SK-N-SH (cell line): Measurements from ENCODE around the gene NIT1. TPM values are rescaled to one million over a fixed set of nuclear protein-coding genes. Genes with fewer than 3 reads are reported as not detected.

Experiments used
- CTCF ChIA-PET: fragments of 300-600, 350-600 bp; formaldehyde crosslinking; extraction: SDS; loops from one replicate; lab custom pipeline; 2021; lab: Yijun Ruan, JAX
- POLR2A ChIA-PET: fragments of 350-600 bp; sonication (Branson Sonifier 250); formaldehyde crosslinking; extraction: SDS; loops from one replicate; lab custom pipeline; 2020; ENCODE audit warnings: antibody characterized with exemption, inconsistent platforms; lab: Yijun Ruan, JAX
- DNase-seq: peaks from one replicate; pipeline ENCODE4 v3.0.0; 2012
- H2AFZ ChIP-seq: fragments of 200-600 bp; sonication (generic); 2 replicates; pipeline ENCODE4 v1.8.1; 2016; ENCODE audit warnings: antibody characterized with exemption, mild to moderate bottlenecking, low read depth
- H3F3A ChIP-seq: fragments of 200-600 bp; sonication (generic); replicated peaks from 2 replicates; pipeline ENCODE3; 2016; ENCODE audit warnings: antibody characterized with exemption, mild to moderate bottlenecking; ENCODE audit not compliant: insufficient read depth
- H3K27ac ChIP-seq, 2 experiments: fragments of 200-500 bp in 1 of 2; fragments of 200-600 bp in 1 of 2; sonication (Bioruptor generic) in 1 of 2; sonication (generic), shearing (Covaris generic) in 1 of 2; 2 replicates each; pipeline versions ENCODE4 v1.5.1 to v1.6.1; 2014 to 2016; ENCODE audit warnings: low read depth in 2 of 2, inconsistent platforms in 1 of 2, low read length in 1 of 2, mild to moderate bottlenecking in 1 of 2, mixed read lengths in 1 of 2
- H3K27me3 ChIP-seq: fragments of 200-600 bp; sonication (generic), shearing (Covaris generic); 2 replicates; pipeline ENCODE4 v1.6.1; 2016; ENCODE audit warnings: mixed run types; ENCODE audit not compliant: insufficient read depth
- H3K36me3 ChIP-seq, 2 experiments: fragments of 200-500 bp in 1 of 2; fragments of 200-600 bp in 1 of 2; sonication (Bioruptor generic) in 1 of 2; sonication (generic) in 1 of 2; replicated peaks in 1 of 2; 2 replicates each; pipeline versions ENCODE3 to v1.5.1; 2014 to 2016; ENCODE audit warnings: low read length in 1 of 2, mild to moderate bottlenecking in 1 of 2; ENCODE audit not compliant: insufficient read depth in 2 of 2, control insufficient read depth in 1 of 2
- H3K4me1 ChIP-seq, 2 experiments: fragments of 200-500 bp in 1 of 2; fragments of 200-600 bp in 1 of 2; sonication (Bioruptor generic) in 1 of 2; sonication (generic), shearing (Covaris generic) in 1 of 2; 2 replicates each; pipeline versions ENCODE4 v1.5.1 to v1.6.1; 2014 to 2016; ENCODE audit warnings: low read depth in 1 of 2, low read length in 1 of 2, mixed run types in 1 of 2; ENCODE audit not compliant: insufficient read depth in 2 of 2, control insufficient read depth in 1 of 2
- H3K4me2 ChIP-seq: fragments of 200-600 bp; sonication (generic), shearing (Covaris generic); 2 replicates; pipeline ENCODE4 v1.6.1; 2017; ENCODE audit warnings: mixed run types
- H3K4me3 ChIP-seq, 2 experiments: fragments of 200-500 bp in 1 of 2; fragments of 200-600 bp in 1 of 2; sonication (Bioruptor generic) in 1 of 2; sonication (generic), shearing (Covaris generic) in 1 of 2; 2 replicates each; pipeline versions ENCODE4 v1.5.1 to v1.8.1; 2014 to 2016; ENCODE audit warnings: low read depth in 2 of 2, inconsistent platforms in 1 of 2, low read length in 1 of 2, mild to moderate bottlenecking in 1 of 2, mixed read lengths in 1 of 2, moderate library complexity in 1 of 2
- H3K79me2 ChIP-seq: fragments of 200-600 bp; sonication (generic); 2 replicates; pipeline ENCODE4 v1.8.1; 2017; ENCODE audit warnings: mild to moderate bottlenecking; ENCODE audit not compliant: insufficient read depth
- H3K9ac ChIP-seq: fragments of 200-600 bp; sonication (generic); 2 replicates; pipeline ENCODE4 v1.6.1; 2017; ENCODE audit warnings: mixed run types
- H3K9me2 ChIP-seq: fragments of 200-600 bp; sonication (generic); 2 replicates; pipeline ENCODE4 v1.6.1; 2017; ENCODE audit warnings: mixed run types
- H3K9me3 ChIP-seq: fragments of 200-600 bp; sonication (generic); 2 replicates; pipeline ENCODE4 v1.6.1; 2017; ENCODE audit warnings: mixed run types, mild to moderate bottlenecking, moderate library complexity
- H4K20me1 ChIP-seq: fragments of 200-600 bp; sonication (generic); 2 replicates; pipeline ENCODE4 v1.6.1; 2017; ENCODE audit warnings: mild to moderate bottlenecking, mixed run types; ENCODE audit not compliant: insufficient read depth
- CHD2 ChIP-seq: fragments of 150-350 bp; IDR thresholded peaks from 2 replicates; pipeline ENCODE4 v1.6.1; 2018; ENCODE audit warnings: low read length; ENCODE audit not compliant: partially characterized antibody
- ELF1 ChIP-seq: IDR thresholded peaks from 2 replicates; pipeline ENCODE4 v1.4.0; 2012
- EZH2phosphoT487 ChIP-seq: fragments of 200-600 bp; sonication (generic); IDR thresholded peaks from 2 replicates; pipeline ENCODE4 v1.6.1; 2017; ENCODE audit warnings: low read depth, mixed run types, mild to moderate bottlenecking, antibody characterized with exemption, moderate library complexity, borderline replicate concordance
- FOXJ3 ChIP-seq: sonication (generic); formaldehyde crosslinking; IDR thresholded peaks from 2 replicates; pipeline ENCODE4 v1.5.1; 2020; ENCODE audit warnings: mild to moderate bottlenecking, missing genetic modification reagents
- GABPA ChIP-seq: IDR thresholded peaks from 2 replicates; pipeline ENCODE4 v1.4.0; 2012; ENCODE audit warnings: low read depth, mild to moderate bottlenecking
- JUND ChIP-seq: IDR thresholded peaks from 2 replicates; pipeline ENCODE4 v1.4.0; 2012
- MEF2A ChIP-seq: IDR thresholded peaks from 2 replicates; pipeline ENCODE4 v1.4.0; 2012; ENCODE audit warnings: low read depth, borderline replicate concordance
- MXI1 ChIP-seq: IDR thresholded peaks from 2 replicates; pipeline ENCODE4 v1.6.1; 2012; ENCODE audit warnings: mild to moderate bottlenecking, low read depth, low read length, improper control_type of control experiment
- NFIC ChIP-seq: IDR thresholded peaks from 2 replicates; pipeline ENCODE4 v1.4.0; 2012; ENCODE audit warnings: borderline replicate concordance
- NRF1 ChIP-seq: IDR thresholded peaks from 2 replicates; pipeline ENCODE4 v1.6.1; 2012; ENCODE audit warnings: low read depth, mild to moderate bottlenecking, low read length
- POLR2AphosphoS5 ChIP-seq: IDR thresholded peaks from 2 replicates; pipeline ENCODE4 v1.6.1; 2012; ENCODE audit warnings: low read depth, low read length
- RAD21 ChIP-seq: IDR thresholded peaks from 2 replicates; pipeline ENCODE4 v1.6.1; 2012; ENCODE audit warnings: mild to moderate bottlenecking, low read length
- RFX5 ChIP-seq: IDR thresholded peaks from 2 replicates; pipeline ENCODE4 v1.6.1; 2012; ENCODE audit warnings: mild to moderate bottlenecking, improper control_type of control experiment, low read length
- SIN3A ChIP-seq: IDR thresholded peaks from 2 replicates; pipeline ENCODE4 v1.6.1; 2012; ENCODE audit warnings: low read depth, mild to moderate bottlenecking, low read length, moderate library complexity, borderline replicate concordance
- WGBS: methylation state at CpG from one replicate; pipeline ENCODE4 v1.1.6; 2017; ENCODE audit warnings: low lambda C conversion rate; 5-methylcytosine and 5-hydroxymethylcytosine counted together
- polyA plus RNA-seq, 3 experiments: library from polyadenylated mRNA; depleted of rRNA; stranded (reverse); fragments of >200 nt; gene quantifications; 2 replicates each; pipeline ENCODE4 v1.2.3, GENCODE V29; 2012

Gene NIT1
- polyA plus RNA-seq, 1 of the 3 experiments (the other 2 are of a cell fraction), result 38.7 TPM

DNA sequence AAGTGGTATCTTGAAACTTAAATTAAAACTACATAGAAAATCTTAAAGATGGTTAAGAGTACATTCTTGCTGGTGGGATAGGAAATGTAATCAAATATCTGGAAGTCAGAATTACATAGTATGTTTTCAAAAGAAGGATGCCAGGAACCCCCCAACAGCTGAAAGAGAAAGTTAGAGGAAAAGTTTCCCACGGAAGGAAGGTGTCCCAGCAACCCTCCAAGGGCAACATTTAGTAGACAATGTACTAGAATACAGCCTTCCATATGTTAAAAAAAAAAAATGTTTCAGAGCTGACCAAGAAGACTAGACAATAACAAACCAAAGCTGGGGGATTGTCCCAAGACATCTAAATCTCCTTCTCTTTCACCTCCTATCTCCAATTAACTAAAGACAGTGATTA is 12.4 kb downstream of the NIT1 start:
- Histone ChIP-seq H3K4me3 (no peak overlapping the region), H2AFZ (no peak overlapping the region), H3K27me3 (no peaks in the 10 kb centered on the region), H3K4me1 (peaks cover 5 to 13% of the 10 kb centered on the region in 2 experiments; a peak in 3 of 4 replicates), H3K36me3 (peaks cover 33 to 43% of the 10 kb centered on the region in 2 experiments), H3F3A (peaks cover 10% of the 10 kb centered on the region), H3K79me2 (peaks cover 87% of the 10 kb centered on the region), H3K9ac (no peak overlapping the region), H3K27ac (no peak overlapping the region), H4K20me1 (peaks cover 7% of the 10 kb centered on the region; the same call in 1 of the 2 replicates), H3K4me2 (peak overlapping the region; percentile 73), H3K9me3 (no peaks in the 10 kb centered on the region), H3K9me2 (no peaks in the 10 kb centered on the region)
- ChIA-PET CTCF (interaction anchor here (1.0 to 3.0 kb wide), 3 partner anchors 11 to 62 kb away, joined by 3 to 9 read pairs (median 3); partner anchors contain the start of gene PPOX), POLR2A (interaction anchor here (0.7 kb wide), 1 partner anchor 8 kb away, joined by 3 read pairs; no protein-coding TSS in a partner anchor)
- WGBS, result 83% methylated on average over 1 of the region's 1 CpG
- TF ChIP-seq GABPA (no peak), POLR2AphosphoS5 (no peak), ELF1 (no peak), SIN3A (no peak), MEF2A (no peak), JUND (no peak), CHD2 (no peak), FOXJ3 (CRISPR knock-in tag) (no peak), MXI1 (no peak), NFIC (no peak), RAD21 (no peak), RFX5 (no peak), NRF1 (no peak)
- DNase-seq, result no peak

DNA sequence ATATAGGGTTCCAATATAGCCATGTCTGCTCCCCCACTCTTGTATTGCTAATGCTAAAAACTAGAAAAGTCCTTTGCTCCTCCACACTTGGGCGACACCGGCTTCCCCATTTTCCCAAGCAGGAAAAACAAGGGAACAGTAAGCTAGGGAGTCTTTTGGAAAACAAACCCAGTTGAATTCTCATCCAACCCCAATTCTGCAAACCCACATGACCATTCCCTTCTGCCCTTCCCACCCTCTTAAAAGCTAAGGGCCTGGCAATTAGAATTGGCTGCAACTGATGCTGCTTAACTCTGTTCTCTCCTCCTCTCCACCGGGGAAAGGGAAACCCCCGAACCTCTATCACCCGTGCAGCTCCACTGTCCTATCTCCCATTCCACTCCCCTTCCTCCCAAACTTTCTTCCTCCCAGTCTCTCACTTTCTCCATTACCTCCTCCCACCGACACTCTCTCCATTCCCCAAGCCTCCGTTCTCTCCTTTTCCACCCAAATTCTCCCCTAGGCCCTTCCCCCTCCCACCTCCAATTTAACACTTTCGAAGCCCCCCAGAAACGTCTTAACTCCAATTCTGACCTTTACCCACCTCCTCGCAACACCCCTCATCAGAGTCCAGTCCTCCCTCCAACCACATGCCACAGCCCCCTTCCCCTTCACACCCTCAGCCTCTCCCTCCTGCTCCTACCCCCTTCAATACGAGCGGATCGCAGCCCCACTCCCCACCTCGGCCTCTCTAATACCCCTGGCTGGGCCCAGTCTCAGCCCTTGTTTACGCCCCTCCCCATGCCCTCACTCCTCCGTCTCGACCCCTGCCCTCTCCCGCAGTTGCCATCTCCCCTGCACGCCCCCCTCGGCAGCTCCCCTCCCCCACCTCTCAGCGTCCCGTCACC is 13.9 kb downstream of the NIT1 start:
- Histone ChIP-seq H3K9me3 (no peaks in the 10 kb centered on the region), H3K79me2 (peaks cover 72% of the 10 kb centered on the region), H2AFZ (peak overlapping the region; percentile 61; the same call in 1 of the 2 replicates), H3K4me2 (peak overlapping the region; percentile 73), H3K27ac (peak overlapping the region; percentile 91 to 96), H4K20me1 (no peaks in the 10 kb centered on the region), H3K27me3 (no peaks in the 10 kb centered on the region), H3K4me1 (peaks cover 5 to 13% of the 10 kb centered on the region in 2 experiments; a peak in 3 of 4 replicates), H3K4me3 (peak overlapping the region; percentile 54 to 74), H3K9ac (peak overlapping the region; percentile 89), H3K9me2 (no peaks in the 10 kb centered on the region), H3K36me3 (peaks cover 31 to 37% of the 10 kb centered on the region in 2 experiments), H3F3A (peaks cover 13% of the 10 kb centered on the region)
- ChIA-PET POLR2A (interaction anchor here (0.9 to 1.8 kb wide), 7 partner anchors 10 to 134 kb away, joined by 3 to 12 read pairs (median 5); partner anchors contain the start of genes NIT1, PFDN2, PPOX and UFC1), CTCF (interaction anchor here (1.0 to 5.0 kb wide), 5 partner anchors 13 to 134 kb away, joined by 3 to 21 read pairs (median 5); partner anchors contain the start of gene PPOX)
- 4% methylated on average over 22 of the region's 22 CpGs for WGBS
- TF ChIP-seq EZH2phosphoT487, result no peak
- TF ChIP-seq CHD2, result peak; percentile 14
- DNase-seq, result peak; percentile 31
